Testis (tissue), 2 donors: ENCODE measurements around the gene FGGY.
"Not testable (repeated sequence)": the region's sequence is repeated elsewhere in the genome, so short reads cannot be mapped to it uniquely, and the experiment has no call there.

ENCODE experiments used
- CTCF ChIP-seq, 3 experiments: fragments of 450-650 bp in 2 of 3; fragments of 200-600 bp in 1 of 3; sonication (generic) in 1 of 3; IDR thresholded peaks; one replicate each; pipeline ENCODE4 v1.5.1; 2016 to 2019; ENCODE audit warnings: antibody characterized with exemption in 3 of 3, mild to moderate bottlenecking in 2 of 3, moderate library complexity in 1 of 3
- POLR2A ChIP-seq: fragments of 450-650 bp; IDR thresholded peaks from one replicate; pipeline ENCODE4 v1.6.1; 2017; ENCODE audit warnings: antibody characterized with exemption, mild to moderate bottlenecking, moderate library complexity

DNA sequence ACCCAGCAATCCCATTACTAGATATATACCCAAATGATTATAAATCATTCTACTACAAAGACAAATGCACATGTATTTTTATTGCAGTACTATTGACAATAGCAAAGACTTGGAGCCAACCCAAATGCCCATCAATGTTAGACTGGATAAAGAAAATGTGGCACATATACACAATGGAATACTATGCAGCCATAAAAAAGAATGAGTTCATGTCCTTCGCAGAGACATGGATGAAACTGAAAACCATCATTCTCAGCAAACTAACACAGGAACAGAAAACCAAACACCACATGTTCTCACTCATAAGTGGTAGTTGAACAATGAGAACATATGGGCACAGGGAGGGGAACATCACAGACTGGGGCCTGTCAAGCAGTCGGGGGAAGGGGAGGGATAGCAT lies 414.0 kb downstream of the FGGY start:
- not testable (repeated sequence) for TF ChIP-seq CTCF (IDR thresholded peaks at IDR 0.05); POLR2A
